Measurements from ENCODE around the gene SON.

GRCh38 chr21:33522297-33522952, 20.4 kb upstream of the SON start:
- TF ChIP-seq POLR2AphosphoS5 (IDR thresholded peaks at IDR 0.05; ENCODE audit: low read depth, low read length) (no peak), POLR2A (IDR thresholded peaks at IDR 0.05; ENCODE audit: low read depth, low read length) (no peak), TAF1 (IDR thresholded peaks at IDR 0.05; ENCODE audit: borderline replicate concordance, low read depth, low read length) (no peak)

All from GM12892 (cell line).